Keratinocyte (primary cell): Measurements from ENCODE around the gene PKN2. TPM values are rescaled to one million over a fixed set of nuclear protein-coding genes. Genes with fewer than 3 reads are reported as not detected.

ENCODE experiments used
- DNase-seq: peaks from one replicate; pipeline ENCODE4 v3.0.0-alpha.2; 2011; ENCODE audit warnings: low read depth, missing footprints, low spot score
- FAIRE-seq: peaks from 2 replicates; lab custom pipeline; 2011; peaks lifted over from hg19 to GRCh38; lab: Jason Lieb, UNC
- H2AFZ ChIP-seq: 2 replicates; pipeline ENCODE4 v1.6.0; 2012; ENCODE audit warnings: low read length, control low read depth, inconsistent platforms; ENCODE audit not compliant: control insufficient read depth
- H3K27ac ChIP-seq: 2 replicates; pipeline ENCODE4 v1.5.1; 2011; ENCODE audit warnings: low read length; ENCODE audit not compliant: control insufficient read depth, insufficient read depth
- H3K27me3 ChIP-seq: 3 replicates; pipeline ENCODE4 v1.6.0; 2011; ENCODE audit warnings: low read length; ENCODE audit not compliant: control insufficient read depth, insufficient read depth; ENCODE audit errors: extremely low read depth
- H3K36me3 ChIP-seq, 2 experiments: 2 replicates in 1 of 2; 3 replicates in 1 of 2; pipeline ENCODE4 v1.5.1; 2011; ENCODE audit warnings: low read length in 2 of 2, mild to moderate bottlenecking in 1 of 2; ENCODE audit not compliant: control insufficient read depth in 2 of 2, insufficient read depth in 2 of 2; ENCODE audit errors: extremely low read depth in 1 of 2
- H3K4me1 ChIP-seq: 3 replicates; pipeline ENCODE4 v1.5.1; 2011; ENCODE audit warnings: low read length; ENCODE audit not compliant: control insufficient read depth, insufficient read depth; ENCODE audit errors: extremely low read depth
- H3K4me2 ChIP-seq: 3 replicates; pipeline ENCODE4 v1.6.0; 2011; ENCODE audit warnings: low read depth, low read length; ENCODE audit not compliant: control insufficient read depth, insufficient read depth; ENCODE audit errors: extremely low read depth
- H3K4me3 ChIP-seq, 3 experiments: fragments of 200-600 bp in 1 of 3; sonication (generic) in 1 of 3; 2 replicates in 2 of 3; 3 replicates in 1 of 3; pipeline ENCODE4 v1.5.1; 2011 to 2016; ENCODE audit warnings: low read length in 3 of 3, mild to moderate bottlenecking in 3 of 3, control low read depth in 2 of 3, inconsistent platforms in 1 of 3, low read depth in 1 of 3, mixed read lengths in 1 of 3, mixed run types in 1 of 3, moderate library complexity in 1 of 3; ENCODE audit not compliant: control insufficient read depth in 2 of 3, insufficient read depth in 2 of 3; ENCODE audit errors: extremely low read depth in 1 of 3
- H3K79me2 ChIP-seq: 2 replicates; pipeline ENCODE4 v1.6.0; 2012; ENCODE audit warnings: low read length; ENCODE audit not compliant: control insufficient read depth, insufficient read depth
- H3K9ac ChIP-seq: 3 replicates; pipeline ENCODE4 v1.6.0; 2011; ENCODE audit warnings: low read length; ENCODE audit not compliant: control insufficient read depth, insufficient read depth; ENCODE audit errors: extremely low read depth
- H3K9me1 ChIP-seq: 3 replicates; pipeline ENCODE4 v1.6.0; 2011; ENCODE audit warnings: low read length; ENCODE audit not compliant: control insufficient read depth, insufficient read depth; ENCODE audit errors: extremely low read depth
- H3K9me3 ChIP-seq: 2 replicates; pipeline ENCODE4 v1.5.1; 2012; ENCODE audit warnings: low read depth, low read length; ENCODE audit not compliant: control insufficient read depth
- H4K20me1 ChIP-seq: 3 replicates; pipeline ENCODE4 v1.6.0; 2011; ENCODE audit warnings: low read length; ENCODE audit not compliant: control insufficient read depth, insufficient read depth; ENCODE audit errors: extremely low read depth
- EZH2 ChIP-seq: IDR thresholded peaks from one replicate; pipeline ENCODE4 v1.6.1; 2012; ENCODE audit warnings: inconsistent platforms, mild to moderate bottlenecking, low read length, moderate library complexity
- dilution Hi-C: fragments of 300-500 bp; cut with MboI; formaldehyde crosslinking; loops from one replicate; pipeline ENCODE4 v1.7.0; 2020; ENCODE audit warnings: low sequenced_read_pairs; ENCODE audit not compliant: extremely low pct_ligation_motif_present
- polyA plus RNA-seq, 5 experiments: library from polyadenylated mRNA; depleted of rRNA in 3 of 5; stranded (reverse) in 3 of 5; stranded (forward) in 1 of 5; unstranded in 1 of 5; fragments of >200 nt; gene quantifications; 1 replicate in 1 of 5; 2 replicates in 3 of 5; 3 replicates in 1 of 5; pipeline versions ENCODE4 v1.2.1 to v1.2.3, GENCODE V29; 2011 to 2012; ENCODE audit warnings: missing spikeins in 2 of 5, low read depth in 1 of 5, low replicate concordance in 1 of 5
- TF ChIP-seq, protein P1 (sequence below), 3 experiments: IDR thresholded peaks in 1 of 3; conservative IDR thresholded peaks in 1 of 3; optimal IDR thresholded peaks in 1 of 3; 2 replicates in 2 of 3; 3 replicates in 1 of 3; pipeline versions ENCODE3 to v1.5.1; 2011; ENCODE audit warnings: low read length in 3 of 3, mild to moderate bottlenecking in 3 of 3, moderate library complexity in 2 of 3, control low read depth in 1 of 3, inconsistent platforms in 1 of 3; ENCODE audit not compliant: insufficient read depth in 2 of 3; ENCODE audit errors: extremely low read depth in 1 of 3

PKN2 gene
- polyA plus RNA-seq, 1 donor (not counting 4 experiments of a cell fraction or from before 2014, with no cell fraction given): 30.8 TPM

GRCh38 chr1:88801575-88802208 lies 117.6 kb downstream of the PKN2 start:
- H3K27ac ChIP-seq: no peak overlapping the region
- peaks cover 13% of the 10 kb centered on the region for H3K4me1 ChIP-seq
- TF ChIP-seq, protein P1, sequence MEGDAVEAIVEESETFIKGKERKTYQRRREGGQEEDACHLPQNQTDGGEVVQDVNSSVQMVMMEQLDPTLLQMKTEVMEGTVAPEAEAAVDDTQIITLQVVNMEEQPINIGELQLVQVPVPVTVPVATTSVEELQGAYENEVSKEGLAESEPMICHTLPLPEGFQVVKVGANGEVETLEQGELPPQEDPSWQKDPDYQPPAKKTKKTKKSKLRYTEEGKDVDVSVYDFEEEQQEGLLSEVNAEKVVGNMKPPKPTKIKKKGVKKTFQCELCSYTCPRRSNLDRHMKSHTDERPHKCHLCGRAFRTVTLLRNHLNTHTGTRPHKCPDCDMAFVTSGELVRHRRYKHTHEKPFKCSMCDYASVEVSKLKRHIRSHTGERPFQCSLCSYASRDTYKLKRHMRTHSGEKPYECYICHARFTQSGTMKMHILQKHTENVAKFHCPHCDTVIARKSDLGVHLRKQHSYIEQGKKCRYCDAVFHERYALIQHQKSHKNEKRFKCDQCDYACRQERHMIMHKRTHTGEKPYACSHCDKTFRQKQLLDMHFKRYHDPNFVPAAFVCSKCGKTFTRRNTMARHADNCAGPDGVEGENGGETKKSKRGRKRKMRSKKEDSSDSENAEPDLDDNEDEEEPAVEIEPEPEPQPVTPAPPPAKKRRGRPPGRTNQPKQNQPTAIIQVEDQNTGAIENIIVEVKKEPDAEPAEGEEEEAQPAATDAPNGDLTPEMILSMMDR (optimal IDR thresholded peaks at IDR 0.05 in 1 of 3, IDR thresholded peaks at IDR 0.05 in 1 of 3, conservative IDR thresholded peaks at IDR 0.05 in 1 of 3; ENCODE audit: extremely low read depth in 1 of 3, insufficient read depth in 2 of 3, low read length in 3 of 3): no peak
- no peak for TF ChIP-seq EZH2
- no peak overlapping the region for H2AFZ ChIP-seq
- H3K4me2 ChIP-seq: no peak overlapping the region
- no peaks in the 10 kb centered on the region for H3K9me1 ChIP-seq
- H3K27me3 ChIP-seq: no peaks in the 10 kb centered on the region
- FAIRE-seq: peak; percentile 87
- H4K20me1 ChIP-seq: no peaks in the 10 kb centered on the region
- no peak overlapping the region for H3K4me3 ChIP-seq
- no peak overlapping the region for H3K9ac ChIP-seq
- peaks cover 5 to 8% of the 10 kb centered on the region in 2 experiments for H3K36me3 ChIP-seq
- H3K79me2 ChIP-seq: no peaks in the 10 kb centered on the region
- dilution Hi-C loops: no loop called here
- peaks cover 5% of the 10 kb centered on the region for H3K9me3 ChIP-seq
- peak; percentile 7 for DNase-seq

- H2AFZ ChIP-seq: no peak overlapping the region
- H3K9ac ChIP-seq: no peak overlapping the region
- peaks cover 13% of the 10 kb centered on the region for H3K4me1 ChIP-seq
- peaks cover 5 to 8% of the 10 kb centered on the region in 2 experiments for H3K36me3 ChIP-seq
- no peaks in the 10 kb centered on the region for H3K9me1 ChIP-seq
- no peaks in the 10 kb centered on the region for H3K79me2 ChIP-seq
- no peaks in the 10 kb centered on the region for H3K27me3 ChIP-seq
- TF ChIP-seq, protein P1 (optimal IDR thresholded peaks at IDR 0.05 in 1 of 3, IDR thresholded peaks at IDR 0.05 in 1 of 3, conservative IDR thresholded peaks at IDR 0.05 in 1 of 3; ENCODE audit: extremely low read depth in 1 of 3, insufficient read depth in 2 of 3, low read length in 3 of 3): no peak
- TF ChIP-seq EZH2: no peak
- H3K9me3 ChIP-seq: peaks cover 5% of the 10 kb centered on the region
- H3K4me3 ChIP-seq: no peak overlapping the region
- H4K20me1 ChIP-seq: no peaks in the 10 kb centered on the region
- no peak overlapping the region for H3K4me2 ChIP-seq
- FAIRE-seq (no peak), DNase-seq (no peak)
- no peak overlapping the region for H3K27ac ChIP-seq
- dilution Hi-C loops: no loop called here
These were observed 118.3 kb downstream of the PKN2 start for GRCh38 chr1:88802404-88802803.
